Stimulated activated CD4-positive, alpha-beta T cell treated with anti-CD3 and anti-CD28 coated beads, TNF-alpha, amount 100 ng/mL, for 24 hours (primary cell): Measurements from ENCODE around the gene EIF2B5.
"Not testable (repeated sequence)": the region's sequence is repeated elsewhere in the genome, so short reads cannot be mapped to it uniquely, and the experiment has no call there.

Experiments
- DNase-seq, 3 experiments: peaks; one replicate each; pipeline ENCODE4 v3.0.0-alpha.2; 2020; ENCODE audit warnings: low read depth in 3 of 3

The EIF2B5 gene

GRCh38 chr3:184135149-184135910 is at the start of gene EIF2B5:
EIF2B5 (plus strand) TSS chr3:184135358; CDS start chr3:184135386, 28 bp downstream.
- peak; percentile 75 to 87 (median 83) for DNase-seq

GRCh38 chr3:184085389-184085852 is 49.7 kb upstream of the EIF2B5 start:
- DNase-seq, result no peak

DNA sequence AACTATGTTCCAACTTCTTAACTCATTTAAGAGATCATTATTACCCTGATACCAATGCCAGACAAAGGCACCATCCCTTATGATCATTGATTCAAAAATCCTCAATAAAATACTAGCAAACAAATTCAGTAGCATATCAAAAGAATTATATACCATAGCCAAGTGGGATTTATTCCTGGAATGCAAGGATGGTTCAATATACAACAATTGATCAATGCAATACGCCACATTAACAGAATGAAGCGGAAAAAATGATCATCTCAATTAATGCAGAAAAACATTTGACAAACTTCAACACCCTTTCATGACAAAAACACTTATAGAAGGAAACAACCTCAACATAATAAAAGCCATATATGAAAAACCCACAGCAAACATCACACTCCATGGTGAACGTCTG is 43.0 kb upstream of the EIF2B5 start:
- DNase-seq, result no peak

DNA sequence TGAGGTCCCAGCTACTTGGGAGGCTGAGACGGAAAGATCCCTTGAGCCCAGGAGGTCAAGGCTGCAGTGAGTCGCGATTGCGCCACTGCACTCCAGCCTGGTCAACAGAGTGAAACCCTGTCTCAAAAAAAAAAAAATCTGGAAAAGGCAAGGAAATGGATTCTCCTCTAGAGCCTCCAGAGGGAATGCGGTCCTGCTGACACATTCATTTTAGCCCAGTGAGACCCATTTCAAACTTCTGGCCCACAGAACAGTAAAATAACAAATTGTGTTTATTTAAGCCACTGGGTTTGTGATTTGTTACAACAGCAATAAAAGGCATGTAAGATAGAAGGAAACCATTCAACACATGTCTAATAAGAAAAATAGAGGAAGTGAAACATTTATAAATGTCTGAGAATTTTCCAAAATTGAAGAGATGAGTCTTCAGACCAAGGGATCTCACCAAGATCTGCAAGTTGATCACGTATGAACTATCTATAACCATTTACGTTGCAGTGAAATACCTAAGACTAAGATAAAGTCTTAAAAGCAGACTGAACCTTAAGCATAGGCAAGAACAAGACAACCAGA is 38.3 kb upstream of the EIF2B5 start, which contains the start of gene HTR3E:
TSS of gene HTR3E (plus strand) at position 254 of the 573 bp plus-strand sequence. CDS start 466 bp downstream, outside the sequence.
- DNase-seq, result no peak

DNA sequence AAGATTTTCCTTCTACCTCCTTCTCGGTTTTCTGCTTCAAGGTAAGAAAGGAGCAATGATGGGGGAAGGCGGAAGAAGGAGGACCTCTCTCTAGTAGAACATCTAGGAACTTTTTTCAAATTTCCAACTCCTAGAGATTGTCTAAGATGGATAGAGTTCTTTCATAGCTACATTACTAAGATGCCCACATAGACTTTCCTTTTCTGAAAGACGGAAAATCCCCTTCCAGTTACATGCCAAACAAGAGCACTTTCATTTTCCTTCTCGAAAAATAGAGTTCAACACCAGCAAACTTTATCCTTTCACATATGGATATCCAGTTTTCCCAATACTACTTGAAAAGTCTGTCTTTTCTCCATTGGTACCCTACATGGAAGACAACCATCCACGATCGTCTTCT is 37.6 kb upstream of the EIF2B5 start:
- no peak for DNase-seq

DNA sequence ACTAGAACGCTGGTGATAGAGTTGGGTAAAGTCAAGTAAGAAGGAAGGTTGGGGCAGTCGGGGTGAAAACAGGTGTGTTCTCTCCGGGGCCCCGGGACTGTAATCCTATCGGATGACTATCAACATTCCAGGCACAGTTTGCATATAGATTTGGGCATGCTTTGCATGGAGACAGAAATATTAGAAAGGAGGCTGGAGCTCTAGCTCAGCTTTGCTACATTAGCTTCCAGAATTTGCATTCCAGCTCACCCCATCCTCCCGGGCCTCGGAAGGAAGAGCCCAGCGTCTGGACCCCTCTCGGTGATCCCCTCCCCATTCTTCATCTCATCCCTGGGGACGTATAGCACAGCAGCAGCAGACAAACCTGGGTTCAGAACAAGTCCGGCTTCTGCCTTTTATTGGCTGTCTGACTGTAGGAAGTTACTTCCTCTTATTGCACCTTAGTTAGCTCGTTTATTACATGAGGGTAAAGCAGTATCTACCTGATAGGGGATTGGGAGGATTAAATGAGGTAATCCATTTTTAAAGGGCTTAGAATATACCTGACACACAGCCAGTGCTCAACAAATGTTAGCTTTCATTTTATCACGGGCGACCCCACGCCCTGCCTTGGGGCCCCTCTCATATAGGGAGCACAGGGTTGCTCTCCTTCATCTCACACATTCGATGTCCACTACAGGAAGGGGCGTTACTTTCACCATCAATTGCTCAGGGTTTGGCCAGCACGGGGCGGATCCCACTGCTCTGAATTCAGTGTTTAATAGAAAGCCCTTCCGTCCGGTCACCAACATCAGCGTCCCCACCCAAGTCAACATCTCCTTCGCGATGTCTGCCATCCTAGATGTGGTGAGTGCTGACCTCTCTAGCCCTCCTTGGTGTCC is 35.1 kb upstream of the EIF2B5 start:
- DNase-seq, result no peak

GRCh38 chr3:184110316-184110725 is 24.8 kb upstream of the EIF2B5 start:
- no peak for DNase-seq

DNA sequence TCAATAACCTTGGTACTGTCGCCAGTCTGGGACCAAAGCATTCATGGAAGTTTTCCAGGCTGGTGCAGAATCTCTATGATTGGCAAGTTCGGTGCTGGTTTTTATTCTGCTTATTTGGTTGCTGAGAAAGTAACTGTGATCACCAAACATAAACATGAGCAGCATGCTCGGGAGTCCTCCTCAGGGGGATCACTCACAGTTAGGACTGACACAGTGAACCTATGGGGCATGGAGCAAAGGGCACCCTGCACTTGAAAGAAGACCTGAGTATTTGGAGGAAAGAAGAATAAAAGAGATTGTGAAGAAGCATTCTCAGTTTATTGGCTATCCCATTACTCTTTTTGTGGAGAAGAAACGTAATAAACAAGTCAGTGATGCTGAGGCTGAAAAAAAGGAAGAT is 19.1 kb upstream of the EIF2B5 start:
- DNase-seq, result no peak

DNA sequence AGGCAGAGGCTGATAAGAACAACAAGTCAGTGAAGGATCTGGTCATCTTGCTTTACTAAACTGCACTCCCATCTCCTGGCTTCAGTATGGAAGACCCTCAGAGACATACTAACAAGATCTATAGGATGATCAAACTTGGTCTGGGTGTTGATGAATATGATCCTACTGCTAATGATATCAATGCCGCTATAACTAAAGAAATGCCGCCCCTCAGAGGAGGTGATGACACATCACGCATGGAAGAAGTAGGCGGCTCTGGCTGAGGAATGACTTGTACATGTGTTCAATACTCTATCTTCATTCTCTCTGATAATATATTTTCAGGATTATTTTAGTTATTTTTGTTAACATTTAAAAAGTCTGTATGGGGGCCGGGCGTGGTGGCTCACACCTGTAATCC is 17.5 kb upstream of the EIF2B5 start:
- DNase-seq, result no peak

- DNase-seq, result not testable (repeated sequence)
Measured at GRCh38 chr3:184121031-184121430, 14.1 kb upstream of the EIF2B5 start.

DNA sequence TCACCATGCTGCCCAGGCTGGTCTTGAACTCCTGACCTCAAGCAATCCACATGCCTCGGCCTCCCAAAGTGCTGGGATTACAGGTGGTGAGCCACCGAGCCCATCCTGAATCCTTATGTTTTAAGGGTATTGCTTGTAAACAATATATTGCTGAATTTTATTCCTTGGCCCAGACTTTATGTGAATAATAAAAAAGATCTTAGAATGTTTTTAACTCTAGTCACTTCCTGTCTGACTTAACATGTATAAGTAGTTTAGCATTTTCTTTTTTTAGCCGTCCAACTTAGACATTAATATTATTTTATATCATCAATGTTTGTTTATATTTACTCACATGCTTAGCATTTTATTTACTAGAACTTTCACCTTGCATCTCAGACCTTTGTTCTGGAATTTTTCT is 9.2 kb upstream of the EIF2B5 start:
- DNase-seq, result no peak

DNA sequence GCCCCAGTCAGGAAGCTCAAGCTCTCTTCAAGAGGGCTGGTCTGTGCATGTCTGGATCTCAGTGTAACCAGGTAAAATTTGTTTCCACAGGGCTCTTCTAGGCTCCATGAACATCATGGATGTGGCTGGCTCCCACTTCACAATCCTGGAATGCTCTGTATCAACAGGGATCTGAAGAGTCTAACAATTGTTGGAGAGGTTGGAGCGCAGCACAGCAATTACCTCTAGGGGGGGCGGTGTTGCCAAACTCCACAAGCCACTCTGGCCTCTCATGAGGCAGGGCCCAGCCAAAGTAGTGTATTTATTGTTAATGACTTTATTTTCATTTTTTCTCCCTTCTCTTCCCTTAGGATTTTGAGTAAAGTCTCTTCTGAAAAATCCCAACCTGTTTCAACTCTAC is 6.1 kb upstream of the EIF2B5 start:
- DNase-seq, result no peak

GRCh38 chr3:184132945-184133344 is 2.2 kb upstream of the EIF2B5 start:
- DNase-seq, result no peak

DNA sequence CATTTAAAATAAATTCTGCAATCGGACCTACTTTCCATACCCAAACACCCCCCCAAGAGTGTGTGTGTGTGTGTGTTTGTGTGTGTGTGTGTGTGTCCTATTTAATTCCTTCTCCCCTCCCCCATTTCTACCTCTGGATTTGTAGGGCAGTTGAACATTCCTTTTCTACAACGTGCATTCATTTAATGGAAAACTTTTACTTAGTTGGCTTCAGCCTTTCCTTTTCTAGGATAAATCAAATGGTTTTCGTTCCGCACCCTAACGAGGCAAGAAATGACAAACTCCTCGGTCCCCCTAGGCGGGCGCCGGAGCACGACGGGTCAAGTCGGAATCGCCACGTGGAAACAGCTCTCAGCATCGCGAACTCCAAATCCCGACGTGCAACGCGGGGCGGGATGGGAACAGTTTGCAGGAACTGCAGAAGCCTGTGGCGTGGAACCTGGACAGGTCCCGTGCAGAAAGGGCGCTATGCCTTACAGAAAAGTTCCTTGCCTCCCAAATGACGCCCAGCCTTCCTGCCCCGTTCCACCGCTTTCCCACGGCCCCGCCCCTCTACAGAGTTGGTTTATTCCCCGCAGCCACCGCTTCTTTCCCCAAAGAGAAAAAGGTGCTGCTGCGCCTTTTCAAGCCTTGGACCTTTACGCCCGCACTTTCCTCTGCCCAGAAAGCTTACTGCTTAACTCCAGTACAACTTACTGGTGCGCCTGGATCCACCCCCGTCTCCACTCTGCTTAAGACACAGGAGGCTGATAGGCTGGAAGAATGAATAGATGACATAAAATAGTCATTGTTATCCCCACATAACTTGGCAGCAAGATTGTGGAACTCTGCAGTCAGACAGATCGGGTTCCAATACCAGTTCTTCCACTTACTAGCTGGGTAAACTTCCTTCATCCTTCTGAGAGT is 1.1 kb upstream of the EIF2B5 start:
- peak; percentile 41 to 71 (median 43) for DNase-seq

GRCh38 chr3:184134746-184135148 is 411 bp upstream of the EIF2B5 start:
- DNase-seq, result no peak

GRCh38 chr3:184135911-184136260 is 728 bp downstream of the EIF2B5 start:
- DNase-seq, result no peak

GRCh38 chr3:184140436-184140835 is 5.3 kb downstream of the EIF2B5 start:
- no peak for DNase-seq

DNA sequence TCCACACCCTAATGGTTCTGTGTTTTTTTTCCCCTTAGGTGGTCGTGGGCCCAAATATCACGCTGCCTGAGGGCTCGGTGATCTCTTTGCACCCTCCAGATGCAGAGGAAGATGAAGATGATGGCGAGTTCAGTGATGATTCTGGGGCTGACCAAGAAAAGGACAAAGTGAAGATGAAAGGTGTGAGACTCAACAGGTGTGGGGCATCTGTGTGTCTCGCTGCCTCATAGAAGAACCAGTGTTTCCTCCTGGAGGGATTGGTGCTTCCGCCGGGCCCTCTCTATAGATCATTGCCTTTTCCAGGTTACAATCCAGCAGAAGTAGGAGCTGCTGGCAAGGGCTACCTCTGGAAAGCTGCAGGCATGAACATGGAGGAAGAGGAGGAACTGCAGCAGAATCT is 7.0 kb downstream of the EIF2B5 start:
- no peak for DNase-seq

- no peak for DNase-seq
Measured at GRCh38 chr3:184143327-184143726, 8.2 kb downstream of the EIF2B5 start.

- DNase-seq, result no peak
Measured at GRCh38 chr3:184144505-184144904, 9.3 kb downstream of the EIF2B5 start.

DNA sequence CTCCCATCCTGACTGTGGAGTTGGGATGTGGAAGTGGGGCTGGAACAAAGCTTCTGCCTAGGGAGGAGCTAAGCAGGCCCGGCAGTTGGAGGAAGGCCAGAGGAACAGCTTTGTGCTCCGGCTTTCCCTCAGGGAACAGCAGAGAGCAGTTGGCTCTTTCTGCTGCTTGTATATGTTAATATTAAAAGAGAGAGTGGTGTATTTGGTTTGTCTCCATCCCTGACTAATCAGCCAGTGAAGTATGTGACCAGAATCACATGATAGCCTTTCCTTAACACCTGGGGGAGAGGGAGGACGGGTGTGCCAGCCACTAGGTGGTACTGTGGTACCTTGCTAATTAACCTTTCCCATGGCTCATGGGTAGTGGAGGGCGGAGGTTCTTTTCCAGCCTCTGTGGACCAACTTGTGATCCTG is 10.0 kb downstream of the EIF2B5 start:
- no peak for DNase-seq
